ENCODE measurements around the gene SCRN3.
"Not testable (repeated sequence)": the region's sequence is repeated elsewhere in the genome, so short reads cannot be mapped to it uniquely, and the experiment has no call there.

The SCRN3 gene
- total RNA-seq = 6.5 to 10.9 (median 8.3) reads per million in 4 donors

- DNase-seq = peak; percentile 64 to 82 (median 74)
These were observed at the start of gene SCRN3 for GRCh38 chr2:174395284-174395968. SCRN3 (plus strand) TSS chr2:174395730; CDS start chr2:174398284, 2,554 bp downstream.

- DNase-seq = no peak
These were observed 45.5 kb upstream of the SCRN3 start for GRCh38 chr2:174350018-174350417.

- DNase-seq = no peak
These were observed 44.8 kb upstream of the SCRN3 start for GRCh38 chr2:174350593-174351181.

GRCh38 chr2:174353004-174353403 lies 42.5 kb upstream of the SCRN3 start:
- no peak for DNase-seq

- no peak for DNase-seq
These were observed 39.2 kb upstream of the SCRN3 start for GRCh38 chr2:174356347-174356746.

- DNase-seq = not testable (repeated sequence)
These were observed 35.9 kb upstream of the SCRN3 start for GRCh38 chr2:174359663-174360062.

GRCh38 chr2:174362949-174363348 lies 32.6 kb upstream of the SCRN3 start:
- no peak for DNase-seq

- DNase-seq = not testable (repeated sequence)
These were observed 31.9 kb upstream of the SCRN3 start for GRCh38 chr2:174363492-174364225.

GRCh38 chr2:174364628-174365027 lies 30.9 kb upstream of the SCRN3 start:
- DNase-seq = no peak

GRCh38 chr2:174365571-174365970 lies 30.0 kb upstream of the SCRN3 start:
- no peak for DNase-seq

GRCh38 chr2:174368691-174369090 lies 26.8 kb upstream of the SCRN3 start:
- no peak for DNase-seq

- no peak for DNase-seq
These were observed 18.6 kb upstream of the SCRN3 start for GRCh38 chr2:174376967-174377366.

GRCh38 chr2:174383796-174384195 lies 11.7 kb upstream of the SCRN3 start:
- DNase-seq = no peak

- no peak for DNase-seq
These were observed 10.3 kb upstream of the SCRN3 start for GRCh38 chr2:174385201-174385600.

- not testable (repeated sequence) for DNase-seq
These were observed 6.8 kb upstream of the SCRN3 start for GRCh38 chr2:174388706-174389105.

- DNase-seq = no peak
These were observed 6.0 kb upstream of the SCRN3 start for GRCh38 chr2:174389542-174389941.

- not testable (repeated sequence) for DNase-seq
These were observed 5.2 kb upstream of the SCRN3 start for GRCh38 chr2:174390303-174390702.

- no peak for DNase-seq
These were observed 2.8 kb upstream of the SCRN3 start for GRCh38 chr2:174392706-174393105.

- no peak for DNase-seq
These were observed 570 bp downstream of the SCRN3 start for GRCh38 chr2:174395969-174396630.

GRCh38 chr2:174397773-174398172 lies 2.2 kb downstream of the SCRN3 start:
- no peak for DNase-seq

GRCh38 chr2:174399171-174399570 lies 3.6 kb downstream of the SCRN3 start:
- DNase-seq = no peak

- DNase-seq = no peak
These were observed 5.3 kb downstream of the SCRN3 start for GRCh38 chr2:174400853-174401252.

GRCh38 chr2:174403628-174404027 lies 8.1 kb downstream of the SCRN3 start:
- no peak for DNase-seq
